ENCODE measurements around the gene SPATA9.

The SPATA9 gene

GRCh38 chr5:95718203-95718602 is 35.4 kb upstream of the SPATA9 start:
- H3K18ac ChIP-seq (ENCODE audit: low read length), result no peak overlapping the region
- H3K4me3 ChIP-seq (ENCODE audit: low read depth, low read length), result no peak overlapping the region
- H3K36me3 ChIP-seq (ENCODE audit: control insufficient read depth in 1 of 2, insufficient read depth in 2 of 2, low read length in 2 of 2), result peaks cover 0 to 3% of the 10 kb centered on the region in 2 experiments
- DNase-seq, result peak in 1 of 2 donors; percentile 56
- H2BK120ac ChIP-seq (ENCODE audit: insufficient read depth, low read length, poor library complexity), result no peak overlapping the region
- H3K14ac ChIP-seq (ENCODE audit: low read length), result no peak overlapping the region
- H3K4me1 ChIP-seq (ENCODE audit: control insufficient read depth in 1 of 2, insufficient read depth in 2 of 2, low read length in 2 of 2), result peaks cover 6 to 15% of the 10 kb centered on the region in 2 experiments
- no peak overlapping the region for H4K8ac ChIP-seq (ENCODE audit: low read depth, low read length)
- peak overlapping the region; percentile 40 for H3K27ac ChIP-seq (ENCODE audit: low read depth, low read length)
- no peak overlapping the region for H2BK5ac ChIP-seq (ENCODE audit: low read depth, low read length, poor library complexity)
- H3K79me1 ChIP-seq (ENCODE audit: low read length), result peaks cover 18% of the 10 kb centered on the region
- no peaks in the 10 kb centered on the region for H3K27me3 ChIP-seq (ENCODE audit: insufficient read depth, low read length)
- H3K9ac ChIP-seq (ENCODE audit: low read length), result no peak overlapping the region
- no CpG with 5 or more reads among the region's 2 CpGs for WGBS (ENCODE audit: extremely low coverage, insufficient coverage, insufficient read length)
- no peak overlapping the region for H2BK12ac ChIP-seq (ENCODE audit: low read length)
- no peak overlapping the region for H2AK5ac ChIP-seq (ENCODE audit: low read length)
- H3K79me2 ChIP-seq (ENCODE audit: control insufficient read depth, insufficient read depth, low read length, poor library complexity), result peaks cover 5% of the 10 kb centered on the region
- no peak overlapping the region for H4K91ac ChIP-seq (ENCODE audit: low read depth, low read length)
- no peak overlapping the region for H4K12ac ChIP-seq (ENCODE audit: low read depth, low read length)
- peak overlapping the region; percentile 49 for H3K4me2 ChIP-seq (ENCODE audit: low read length)
- no peak overlapping the region for H3K4ac ChIP-seq (ENCODE audit: low read depth, low read length)
- H3K9me3 ChIP-seq (ENCODE audit: insufficient read depth, low read depth, low read length), result no peaks in the 10 kb centered on the region
- no peak overlapping the region for H2AFZ ChIP-seq (ENCODE audit: insufficient read depth, low read length, poor library complexity)
- H3K23ac ChIP-seq (ENCODE audit: low read length), result no peak overlapping the region

- Histone ChIP-seq H4K91ac (ENCODE audit: low read depth, low read length) (no peak overlapping the region), H2BK5ac (ENCODE audit: low read depth, low read length, poor library complexity) (no peak overlapping the region), H3K27ac (ENCODE audit: low read depth, low read length) (peak overlapping the region; percentile 18), H3K14ac (ENCODE audit: low read length) (no peak overlapping the region), H3K4me1 (ENCODE audit: control insufficient read depth in 1 of 2, insufficient read depth in 2 of 2, low read length in 2 of 2) (peaks cover 6 to 15% of the 10 kb centered on the region in 2 experiments), H2AK5ac (ENCODE audit: low read length) (no peak overlapping the region), H3K4me2 (ENCODE audit: low read length) (no peak overlapping the region), H3K79me2 (ENCODE audit: control insufficient read depth, insufficient read depth, low read length, poor library complexity) (peaks cover 5% of the 10 kb centered on the region), H3K79me1 (ENCODE audit: low read length) (peaks cover 18% of the 10 kb centered on the region), H4K12ac (ENCODE audit: low read depth, low read length) (no peak overlapping the region), H2BK12ac (ENCODE audit: low read length) (no peak overlapping the region), H3K18ac (ENCODE audit: low read length) (no peak overlapping the region), H3K4me3 (ENCODE audit: low read depth, low read length) (no peak overlapping the region), H3K4ac (ENCODE audit: low read depth, low read length) (no peak overlapping the region), H4K8ac (ENCODE audit: low read depth, low read length) (no peak overlapping the region), H3K23ac (ENCODE audit: low read length) (no peak overlapping the region), H2BK120ac (ENCODE audit: insufficient read depth, low read length, poor library complexity) (no peak overlapping the region), H3K27me3 (ENCODE audit: insufficient read depth, low read length) (no peaks in the 10 kb centered on the region), H2AFZ (ENCODE audit: insufficient read depth, low read length, poor library complexity) (no peak overlapping the region), H3K9ac (ENCODE audit: low read length) (no peak overlapping the region), H3K36me3 (ENCODE audit: control insufficient read depth in 1 of 2, insufficient read depth in 2 of 2, low read length in 2 of 2) (peaks cover 0 to 3% of the 10 kb centered on the region in 2 experiments), H3K9me3 (ENCODE audit: insufficient read depth, low read depth, low read length) (no peaks in the 10 kb centered on the region)
- no peak for DNase-seq
- no CpG with 5 or more reads among the region's 2 CpGs for WGBS (ENCODE audit: extremely low coverage, insufficient coverage, insufficient read length)
Observed at GRCh38 chr5:95717439-95717838, 34.6 kb upstream of the SPATA9 start.

DNA sequence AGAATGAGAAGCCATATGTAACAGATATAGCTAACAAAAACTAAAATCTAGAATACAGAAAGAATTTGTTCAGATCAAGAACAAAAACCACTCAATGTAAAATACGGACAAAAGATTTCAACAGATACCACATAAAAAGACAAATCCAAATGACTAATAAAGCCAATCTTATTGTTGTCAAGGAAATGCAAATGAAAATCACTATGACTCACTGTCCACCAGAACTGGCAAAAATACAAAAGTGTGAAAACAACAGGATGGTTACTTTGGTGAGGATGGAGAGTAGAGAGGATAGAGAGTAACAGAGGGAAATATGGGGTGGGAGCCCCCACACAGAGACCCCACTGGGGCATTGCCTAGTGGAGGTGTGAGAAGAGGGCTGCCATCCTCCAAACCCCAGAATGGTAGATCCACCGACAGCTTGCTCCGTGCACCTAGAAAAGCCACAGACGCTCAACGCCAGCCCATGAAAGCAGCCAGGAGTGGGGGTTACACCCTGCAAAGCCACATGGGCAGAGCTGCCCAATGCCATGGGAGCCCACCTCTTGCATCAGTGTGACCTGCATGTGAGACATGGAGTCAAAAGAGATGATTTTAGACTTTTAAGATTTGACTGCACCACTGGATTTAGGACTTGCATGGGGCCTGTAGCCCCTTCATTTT is 33.1 kb upstream of the SPATA9 start:
- peak overlapping the region; percentile 16 for H3K4ac ChIP-seq (ENCODE audit: low read depth, low read length)
- WGBS (ENCODE audit: extremely low coverage, insufficient coverage, insufficient read length), result no CpG with 5 or more reads among the region's 5 CpGs

GRCh38 chr5:95713960-95714710 is 31.3 kb upstream of the SPATA9 start:
- Histone ChIP-seq H3K4me1 (ENCODE audit: control insufficient read depth in 1 of 2, insufficient read depth in 2 of 2, low read length in 2 of 2) (peaks cover 17 to 30% of the 10 kb centered on the region in 2 experiments), H3K79me2 (ENCODE audit: control insufficient read depth, insufficient read depth, low read length, poor library complexity) (peaks cover 4% of the 10 kb centered on the region), H2AK5ac (ENCODE audit: low read length) (no peak overlapping the region), H4K12ac (ENCODE audit: low read depth, low read length) (no peak overlapping the region), H3K14ac (ENCODE audit: low read length) (no peak overlapping the region), H3K4me2 (ENCODE audit: low read length) (peak overlapping the region; percentile 17), H3K9ac (ENCODE audit: low read length) (no peak overlapping the region), H3K27ac (ENCODE audit: low read depth, low read length) (peak overlapping the region; percentile 79), H4K91ac (ENCODE audit: low read depth, low read length) (peak overlapping the region; percentile 65), H3K4me3 (ENCODE audit: low read depth, low read length) (no peak overlapping the region), H2BK12ac (ENCODE audit: low read length) (peak overlapping the region; percentile 75), H3K36me3 (ENCODE audit: control insufficient read depth in 1 of 2, insufficient read depth in 2 of 2, low read length in 2 of 2) (peaks cover 0 to 3% of the 10 kb centered on the region in 2 experiments), H3K27me3 (ENCODE audit: insufficient read depth, low read length) (no peaks in the 10 kb centered on the region), H3K9me3 (ENCODE audit: insufficient read depth, low read depth, low read length) (no peaks in the 10 kb centered on the region), H3K79me1 (ENCODE audit: low read length) (peaks cover 42% of the 10 kb centered on the region), H3K18ac (ENCODE audit: low read length) (no peak overlapping the region), H3K23ac (ENCODE audit: low read length) (no peak overlapping the region), H4K8ac (ENCODE audit: low read depth, low read length) (peak overlapping the region; percentile 63), H2AFZ (ENCODE audit: insufficient read depth, low read length, poor library complexity) (no peak overlapping the region), H2BK120ac (ENCODE audit: insufficient read depth, low read length, poor library complexity) (peak overlapping the region; percentile 90), H2BK5ac (ENCODE audit: low read depth, low read length, poor library complexity) (peak overlapping the region; percentile 74), H3K4ac (ENCODE audit: low read depth, low read length) (no peak overlapping the region)
- WGBS (ENCODE audit: extremely low coverage, insufficient coverage, insufficient read length), result 100% methylated on average over 1 of the region's 4 CpGs
- DNase-seq, result peak; percentile 46 to 80

More for the DNA sequence above, 33.1 kb upstream of the SPATA9 start:
- Histone ChIP-seq H2BK120ac (ENCODE audit: insufficient read depth, low read length, poor library complexity) (peak overlapping the region; percentile 80), H3K23ac (ENCODE audit: low read length) (no peak overlapping the region), H3K4me1 (ENCODE audit: control insufficient read depth in 1 of 2, insufficient read depth in 2 of 2, low read length in 2 of 2) (peaks cover 11 to 24% of the 10 kb centered on the region in 2 experiments), H3K36me3 (ENCODE audit: control insufficient read depth in 1 of 2, insufficient read depth in 2 of 2, low read length in 2 of 2) (peaks cover 0 to 3% of the 10 kb centered on the region in 2 experiments), H2BK5ac (ENCODE audit: low read depth, low read length, poor library complexity) (peak overlapping the region; percentile 91), H3K4me3 (ENCODE audit: low read depth, low read length) (no peak overlapping the region), H2BK12ac (ENCODE audit: low read length) (peak overlapping the region; percentile 96), H3K79me1 (ENCODE audit: low read length) (peaks cover 29% of the 10 kb centered on the region), H4K91ac (ENCODE audit: low read depth, low read length) (peak overlapping the region; percentile 56), H3K4me2 (ENCODE audit: low read length) (no peak overlapping the region), H3K27ac (ENCODE audit: low read depth, low read length) (no peak overlapping the region), H3K14ac (ENCODE audit: low read length) (peak overlapping the region; percentile 56), H3K9me3 (ENCODE audit: insufficient read depth, low read depth, low read length) (no peaks in the 10 kb centered on the region), H4K12ac (ENCODE audit: low read depth, low read length) (no peak overlapping the region), H2AFZ (ENCODE audit: insufficient read depth, low read length, poor library complexity) (no peak overlapping the region), H3K79me2 (ENCODE audit: control insufficient read depth, insufficient read depth, low read length, poor library complexity) (peaks cover 5% of the 10 kb centered on the region), H3K18ac (ENCODE audit: low read length) (peak overlapping the region; percentile 64), H3K9ac (ENCODE audit: low read length) (no peak overlapping the region), H3K27me3 (ENCODE audit: insufficient read depth, low read length) (no peaks in the 10 kb centered on the region), H2AK5ac (ENCODE audit: low read length) (peak overlapping the region; percentile 60), H4K8ac (ENCODE audit: low read depth, low read length) (peak overlapping the region; percentile 21)
- DNase-seq, result peak in 1 of 2 donors; percentile 31

All from trophoblast cell (in vitro differentiated cells and primary cell).